GM19035 (cell line): ENCODE measurements around the gene DOK3.
"Not testable (repeated sequence)": the region's sequence is repeated elsewhere in the genome, so short reads cannot be mapped to it uniquely, and the experiment has no call there.

ENCODE experiments used
- ATAC-seq: cut with Tn5 transposase; IDR thresholded peaks from one replicate; pipeline ENCODE4 v1.9.1; 2021; ENCODE audit not compliant: unreplicated experiment

The DOK3 gene

DNA sequence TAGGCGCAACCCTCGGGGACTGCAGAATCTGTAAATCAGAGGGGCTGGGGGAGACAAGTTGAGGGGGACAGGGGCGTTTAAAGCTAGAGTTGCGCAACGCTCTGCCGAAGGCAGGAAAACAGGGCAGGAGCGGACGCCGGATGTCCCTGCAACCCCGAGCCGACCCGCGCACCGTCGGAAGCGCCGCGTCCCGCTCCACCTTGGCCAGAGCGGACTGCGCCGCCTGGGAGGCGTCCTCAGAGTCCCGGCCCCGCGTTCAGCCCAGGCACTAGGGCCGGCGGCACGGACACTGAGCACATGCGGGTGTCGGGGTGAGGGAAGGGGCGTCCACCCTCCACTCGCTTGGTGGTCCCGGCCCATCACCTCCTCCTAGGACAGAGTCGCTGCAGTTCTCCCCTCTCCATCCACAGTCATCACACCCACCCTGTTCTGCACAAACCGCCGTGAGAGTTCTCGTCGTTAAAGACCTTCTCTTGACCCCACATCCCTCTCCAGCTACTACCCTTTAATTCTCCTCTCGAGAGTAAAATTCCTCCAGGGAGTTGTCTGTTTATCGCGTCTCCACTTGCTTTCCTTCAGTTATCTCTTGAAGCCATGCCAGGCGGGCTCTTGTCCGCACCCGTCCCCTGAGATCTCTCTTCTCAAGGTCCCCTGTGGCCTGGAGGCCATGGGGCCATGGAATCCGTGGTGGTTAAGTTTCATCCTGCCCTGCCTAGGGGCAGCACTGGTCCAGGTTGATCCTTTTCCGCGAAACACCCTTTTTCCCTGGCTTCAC, 11.4 kb downstream of the DOK3 start:
- peak; percentile 3 for ATAC-seq

DNA sequence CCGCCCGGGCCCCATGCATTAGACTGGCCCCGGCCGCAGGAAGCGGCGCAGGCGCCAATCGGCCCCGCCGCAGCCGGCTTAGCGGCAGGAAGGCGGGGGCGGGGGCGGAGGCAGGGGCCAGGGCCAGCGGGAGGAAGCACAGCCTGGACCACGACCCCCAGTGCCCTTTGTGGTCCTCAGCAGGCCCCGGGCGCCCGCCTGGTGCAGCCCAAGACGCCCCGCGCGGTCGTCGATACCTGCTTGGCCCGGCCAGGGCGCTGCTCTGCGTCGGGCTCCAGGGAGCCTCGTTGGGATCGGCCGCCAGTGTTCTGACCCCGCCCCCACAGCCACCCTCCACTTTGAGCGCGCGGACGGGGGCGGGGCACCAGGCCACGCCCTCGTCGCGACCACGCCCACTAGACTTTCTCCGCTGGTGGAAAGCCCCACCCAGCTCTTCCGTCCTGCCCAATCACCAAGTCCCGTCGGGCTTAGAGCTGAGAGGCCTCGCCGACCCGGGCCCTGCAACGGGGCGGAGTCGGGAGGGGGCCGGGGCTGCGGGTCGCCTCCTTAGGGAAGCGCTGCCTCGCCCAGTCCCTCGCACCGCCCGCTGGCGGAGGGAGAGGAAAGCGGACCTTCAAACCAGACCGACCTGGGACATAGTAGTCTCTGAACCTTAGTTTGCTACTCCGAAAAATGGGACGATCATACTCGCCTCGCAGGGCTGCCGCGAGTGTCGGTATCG, 12.2 kb downstream of the DOK3 start, which contains the start of gene PDLIM7:
PDLIM7 (minus strand) TSS at position 313 of the 721 bp plus-strand sequence. CDS start 1,092 bp downstream, outside the sequence.
- peak; percentile 79 for ATAC-seq

DNA sequence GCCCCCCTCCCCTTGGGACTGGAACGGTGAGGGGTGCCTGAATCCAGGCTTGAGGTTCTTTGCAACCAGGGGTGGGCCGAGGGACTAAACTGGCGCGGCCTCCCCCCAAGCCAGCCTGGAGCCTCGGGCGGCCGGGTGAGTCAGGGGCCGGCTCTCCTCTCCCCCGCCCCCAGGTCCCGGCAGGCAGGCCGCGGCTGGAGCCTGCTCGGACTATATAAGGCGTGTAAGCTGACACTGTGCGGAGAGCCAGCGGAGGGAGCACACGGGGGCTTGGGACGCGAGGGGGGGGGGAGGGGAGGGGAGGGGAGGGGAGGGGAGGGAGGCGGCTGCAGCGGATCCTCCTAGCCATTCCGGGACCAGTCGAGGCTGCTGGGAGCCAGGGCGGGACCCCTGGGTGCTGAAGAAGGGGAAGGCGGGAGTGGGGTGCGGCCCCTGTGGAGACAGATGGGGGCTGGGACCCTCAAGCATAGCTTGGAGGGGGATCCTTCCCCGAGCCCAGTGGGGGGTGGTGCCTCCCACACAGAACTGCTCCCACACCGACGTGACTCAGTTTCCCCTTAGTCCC, 12.8 kb downstream of the DOK3 start:
- ATAC-seq = no peak

- no peak for ATAC-seq
Measured at GRCh38 chr5:177496070-177496726, 13.4 kb downstream of the DOK3 start.

DNA sequence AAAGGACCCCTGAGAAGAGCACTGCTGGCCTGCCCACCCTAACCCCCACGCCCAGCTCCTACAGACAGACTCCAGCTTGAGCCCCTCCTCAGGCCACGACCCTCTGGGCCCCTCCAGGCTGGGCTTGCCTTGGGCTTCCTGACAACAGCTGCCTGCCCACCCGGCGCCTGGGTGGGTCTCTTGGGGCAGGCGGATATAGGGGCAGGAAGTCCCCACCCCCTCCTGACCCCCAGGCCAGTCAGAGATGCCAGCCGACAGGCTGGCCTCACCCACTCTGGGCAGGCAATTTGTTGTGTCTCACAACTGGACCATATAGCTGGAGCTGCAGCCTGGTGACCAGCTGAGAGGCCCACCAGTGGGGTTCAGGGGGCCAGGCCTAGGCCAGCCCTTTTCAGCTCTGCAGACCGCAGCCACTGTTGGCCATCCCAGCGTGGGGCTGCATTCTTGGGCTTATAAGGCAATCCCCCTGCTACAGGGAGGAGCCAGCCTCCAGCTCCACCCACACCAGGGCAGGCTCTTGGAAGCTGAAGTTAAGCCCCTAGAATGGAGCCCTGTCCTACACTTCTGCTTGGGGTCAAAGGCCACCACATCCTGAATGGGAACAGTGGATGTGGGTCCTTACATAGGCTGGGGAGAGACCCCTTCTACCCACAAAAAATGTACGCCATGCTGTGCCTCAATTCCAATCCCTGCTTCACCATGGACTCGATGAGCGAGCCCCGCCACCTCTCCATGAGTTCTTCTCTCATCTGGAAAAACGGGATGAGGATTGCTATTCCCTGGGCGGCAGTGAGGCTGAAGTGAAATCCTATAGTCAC, 14.2 kb downstream of the DOK3 start:
- no peak for ATAC-seq

DNA sequence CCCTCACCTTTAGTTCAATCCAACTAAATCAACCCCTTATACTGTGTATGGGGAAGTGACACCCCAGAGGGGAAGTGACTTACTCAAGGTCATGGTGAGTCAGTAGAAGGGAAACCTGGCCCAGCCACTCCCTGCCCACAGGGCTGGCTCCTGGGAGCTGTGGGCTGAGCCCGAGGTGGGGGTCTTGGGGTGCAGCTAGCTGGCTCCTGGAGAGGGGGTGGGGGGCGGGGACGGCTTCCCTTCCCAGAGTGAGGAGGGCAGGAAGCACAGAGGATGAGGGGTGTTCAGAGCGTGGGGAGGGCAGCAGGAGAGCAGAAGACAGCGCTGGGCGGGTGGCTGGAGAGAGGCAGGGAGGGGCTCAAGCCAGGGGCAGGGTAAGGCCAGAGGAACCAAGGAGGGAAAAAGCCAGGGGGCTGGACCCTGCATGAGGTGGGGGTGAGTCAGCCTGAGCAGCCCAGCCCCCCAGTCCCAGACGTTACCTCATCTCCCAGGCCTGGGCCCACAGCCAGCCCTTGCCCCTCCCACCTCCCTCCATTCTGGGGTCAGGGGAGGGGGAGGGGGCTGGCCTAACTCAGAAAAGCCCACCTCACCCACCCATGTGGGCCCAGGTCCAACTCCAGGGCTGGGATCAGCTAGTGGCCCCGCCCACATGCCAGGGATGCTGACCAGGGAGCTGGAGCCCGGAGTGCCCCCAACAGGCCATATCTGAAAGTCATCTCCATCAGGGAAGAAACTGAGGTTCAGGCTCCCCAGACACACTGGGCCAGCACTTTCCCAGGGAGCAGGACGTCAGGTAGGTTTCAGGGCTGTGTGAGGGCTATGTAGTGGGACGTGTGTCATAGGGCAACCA, 15.1 kb downstream of the DOK3 start:
- no peak for ATAC-seq

GRCh38 chr5:177493795-177494345, 15.8 kb downstream of the DOK3 start:
- no peak for ATAC-seq

- ATAC-seq = no peak
Measured at GRCh38 chr5:177492841-177493240, 16.8 kb downstream of the DOK3 start.

GRCh38 chr5:177491983-177492746, 17.5 kb downstream of the DOK3 start:
- no peak for ATAC-seq

GRCh38 chr5:177491429-177491945, 18.1 kb downstream of the DOK3 start:
- no peak for ATAC-seq

GRCh38 chr5:177490992-177491391, 18.6 kb downstream of the DOK3 start:
- ATAC-seq = no peak

DNA sequence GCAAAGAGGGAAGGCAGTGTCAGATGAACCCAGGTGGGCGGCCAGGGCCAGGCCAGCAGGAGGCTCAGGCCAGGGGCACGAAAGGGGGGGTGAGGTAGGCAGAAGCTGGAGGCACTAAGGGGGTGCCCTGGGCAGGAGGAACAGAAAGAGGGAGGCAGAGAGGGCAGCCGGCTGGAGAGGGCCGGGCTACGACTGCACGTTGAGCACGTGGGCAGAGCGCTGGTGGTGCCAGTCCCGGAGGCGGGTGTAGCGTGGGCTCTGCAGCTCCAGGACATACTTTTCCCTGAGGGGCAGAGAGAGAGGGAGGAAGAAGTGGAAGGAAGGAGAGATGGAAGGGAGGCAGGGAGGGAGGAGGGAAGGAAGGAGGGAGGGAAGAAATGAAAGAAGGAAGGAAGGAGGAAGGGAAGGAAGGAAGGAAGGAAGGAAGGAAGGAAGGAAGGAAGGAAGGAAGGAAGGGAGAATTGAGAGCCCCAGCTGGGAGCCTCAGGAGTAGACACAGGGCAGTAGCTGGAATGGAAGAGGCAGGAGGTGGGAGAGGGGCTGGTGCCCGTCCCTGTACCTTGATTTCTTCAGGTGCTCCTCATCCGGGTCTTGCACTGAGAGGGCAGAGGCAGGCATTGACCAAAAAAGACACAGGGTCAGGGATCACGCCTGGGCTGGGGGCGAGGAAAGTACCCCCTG, 19.2 kb downstream of the DOK3 start:
- no peak for ATAC-seq

- no peak for ATAC-seq
Measured at GRCh38 chr5:177489119-177489716, 20.4 kb downstream of the DOK3 start.

DNA sequence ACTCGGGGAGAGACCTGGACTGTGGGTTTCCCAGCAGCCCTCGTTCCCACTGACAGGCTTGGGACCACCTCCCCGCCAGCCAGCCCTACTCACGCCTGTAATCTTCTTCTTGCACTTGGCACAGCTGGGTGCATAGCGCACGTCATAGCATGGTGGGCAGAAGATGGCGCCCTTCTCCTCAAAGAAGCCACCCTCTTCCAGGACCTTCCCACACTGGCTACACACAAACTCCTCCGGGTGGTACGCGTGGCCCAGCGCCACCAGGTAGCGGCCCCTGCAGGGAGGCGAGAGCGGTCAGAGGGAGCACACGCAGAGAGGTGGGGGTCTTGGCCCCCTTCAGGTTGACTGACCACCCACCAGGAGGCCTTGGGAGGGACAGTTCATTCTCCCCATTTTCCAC, 21.7 kb downstream of the DOK3 start:
- ATAC-seq = no peak

GRCh38 chr5:177487144-177487543, 22.5 kb downstream of the DOK3 start:
- no peak for ATAC-seq

- no peak for ATAC-seq
Measured at GRCh38 chr5:177486256-177486655, 23.4 kb downstream of the DOK3 start.

GRCh38 chr5:177485753-177486152, 23.9 kb downstream of the DOK3 start:
- ATAC-seq = not testable (repeated sequence)
